Measurements from ENCODE around the gene HSPA12B. TPM values are rescaled to one million over a fixed set of nuclear protein-coding genes. Genes with fewer than 3 reads are reported as not detected.
A peak's percentile ranks its signal among the peaks of the same experiment; 100 is the strongest.
"Not testable (repeated sequence)": the region's sequence is repeated elsewhere in the genome, so short reads cannot be mapped to it uniquely, and the experiment has no call there.

The HSPA12B gene
- total RNA-seq, 1 donor from 2014 or later = 0.08 TPM

DNA sequence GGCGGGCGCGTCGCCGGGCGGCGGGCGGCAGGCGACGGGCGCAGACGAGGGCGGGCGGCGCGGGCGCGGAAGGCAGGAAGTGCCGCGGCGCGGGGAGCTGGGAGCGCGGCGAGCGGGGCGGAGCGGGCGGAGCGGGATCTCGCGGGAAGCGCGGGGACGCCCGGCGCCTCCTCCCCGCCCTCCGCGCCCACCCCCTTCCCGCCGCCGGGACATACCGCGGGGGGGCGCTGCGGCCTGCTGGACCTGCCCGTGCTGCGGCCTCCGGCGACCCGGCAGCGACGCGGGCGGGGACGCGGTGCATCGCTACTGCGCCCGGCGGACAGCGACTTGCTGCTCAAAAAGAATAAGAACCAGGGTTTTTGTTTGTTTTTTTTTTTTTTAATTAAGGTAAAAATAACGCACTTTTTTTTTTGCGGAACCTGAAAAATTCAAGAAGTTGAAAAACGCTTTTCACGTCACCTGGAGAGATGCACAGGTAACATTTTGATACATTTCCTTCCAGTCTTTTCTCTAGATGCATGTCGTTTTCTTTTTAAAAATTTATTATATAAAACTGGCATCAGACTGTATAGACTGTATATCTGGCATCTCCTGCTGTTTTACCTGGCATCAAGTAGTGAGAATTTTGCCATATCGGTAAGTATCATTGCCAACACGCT is 54.3 kb downstream of the HSPA12B start, which contains the start of gene CENPB:
TSS of gene CENPB (minus strand) at position 76 of the 659 bp plus-strand sequence. CDS start 257 bp downstream, outside the sequence.
- no peak for DNase-seq (ENCODE audit: low read depth)
- H3K4me3 ChIP-seq (ENCODE audit: low read depth, low read length) = peak within 1 kb of the TSS; percentile 63
- no peak for TF ChIP-seq CTCF (IDR thresholded peaks at IDR 0.05; ENCODE audit: insufficient read depth, low read length, poor library complexity, severe bottlenecking)
- H3K36me3 ChIP-seq (ENCODE audit: control insufficient read depth, insufficient read depth, low read length) = no peaks in the 10 kb centered on the region
- H3K27me3 ChIP-seq (ENCODE audit: control insufficient read depth, insufficient read depth, low read length) = no peaks in the 10 kb centered on the region

DNA sequence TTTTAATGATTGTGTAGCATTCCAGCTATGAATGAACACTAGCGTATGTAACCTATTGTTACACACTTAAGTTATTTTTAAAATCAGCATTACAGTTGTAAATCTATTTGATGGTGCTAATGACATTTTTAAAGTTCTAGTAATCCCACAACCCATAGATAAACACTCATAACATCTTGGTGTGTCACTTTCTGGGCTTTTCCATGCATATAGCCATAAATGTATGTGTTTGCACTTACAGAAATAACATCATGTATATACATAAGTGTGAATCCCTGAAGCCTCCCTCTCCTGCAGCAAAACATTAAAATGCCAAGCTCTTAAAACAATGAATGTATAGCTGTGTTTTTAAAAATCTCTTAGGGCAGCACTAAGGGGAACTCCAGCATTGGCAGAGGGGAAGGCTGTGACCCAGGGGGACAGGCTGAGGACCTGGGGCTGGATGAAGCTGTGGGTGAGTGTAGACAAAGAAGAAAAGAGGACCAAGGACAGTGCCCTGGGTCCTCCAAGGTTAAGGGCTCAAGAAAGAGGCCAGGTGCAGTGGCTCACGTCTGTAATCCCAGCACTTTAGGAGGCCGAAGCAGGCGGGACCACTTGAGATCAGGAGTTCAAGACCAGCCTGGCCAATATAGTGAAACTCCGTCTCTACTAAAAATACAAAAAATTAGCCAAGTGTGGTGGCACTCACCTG is 55.0 kb downstream of the HSPA12B start:
- TF ChIP-seq CTCF (IDR thresholded peaks at IDR 0.05; ENCODE audit: insufficient read depth, low read length, poor library complexity, severe bottlenecking) = no peak
- H3K27me3 ChIP-seq (ENCODE audit: control insufficient read depth, insufficient read depth, low read length) = no peaks in the 10 kb centered on the region
- H3K36me3 ChIP-seq (ENCODE audit: control insufficient read depth, insufficient read depth, low read length) = no peaks in the 10 kb centered on the region
- peak overlapping the region; percentile 34 for H3K4me3 ChIP-seq (ENCODE audit: low read depth, low read length)
- DNase-seq (ENCODE audit: low read depth) = no peak

DNA sequence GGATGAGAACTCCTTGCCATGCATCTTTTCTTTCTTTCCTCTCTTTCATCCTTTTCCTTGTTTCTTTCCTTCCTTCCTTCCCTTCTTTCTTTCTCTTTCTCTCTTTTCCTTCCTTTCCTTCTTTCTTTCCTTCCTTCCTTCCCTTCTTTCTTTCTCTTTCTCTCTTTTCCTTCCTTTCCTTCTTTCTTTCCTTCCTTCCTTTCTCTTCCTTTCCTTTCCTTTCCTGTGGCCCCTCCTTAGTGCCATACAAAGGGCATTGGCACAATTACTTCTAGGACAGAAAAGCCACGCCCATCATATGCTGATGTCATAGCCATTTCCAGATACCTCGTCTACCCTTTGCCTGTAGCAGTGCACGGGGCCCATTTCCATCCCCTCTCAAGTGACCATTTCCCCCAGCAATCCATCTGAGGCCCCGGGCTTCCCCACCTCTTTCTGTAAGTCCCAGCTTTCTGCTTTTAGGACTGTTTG is 56.2 kb downstream of the HSPA12B start:
- Histone ChIP-seq H3K36me3 (ENCODE audit: control insufficient read depth, insufficient read depth, low read length) (no peaks in the 10 kb centered on the region), H3K4me3 (ENCODE audit: low read depth, low read length) (no peak overlapping the region), H3K27me3 (ENCODE audit: control insufficient read depth, insufficient read depth, low read length) (no peaks in the 10 kb centered on the region)
- no peak for DNase-seq (ENCODE audit: low read depth)
- TF ChIP-seq CTCF (IDR thresholded peaks at IDR 0.05; ENCODE audit: insufficient read depth, low read length, poor library complexity, severe bottlenecking) = no peak

DNA sequence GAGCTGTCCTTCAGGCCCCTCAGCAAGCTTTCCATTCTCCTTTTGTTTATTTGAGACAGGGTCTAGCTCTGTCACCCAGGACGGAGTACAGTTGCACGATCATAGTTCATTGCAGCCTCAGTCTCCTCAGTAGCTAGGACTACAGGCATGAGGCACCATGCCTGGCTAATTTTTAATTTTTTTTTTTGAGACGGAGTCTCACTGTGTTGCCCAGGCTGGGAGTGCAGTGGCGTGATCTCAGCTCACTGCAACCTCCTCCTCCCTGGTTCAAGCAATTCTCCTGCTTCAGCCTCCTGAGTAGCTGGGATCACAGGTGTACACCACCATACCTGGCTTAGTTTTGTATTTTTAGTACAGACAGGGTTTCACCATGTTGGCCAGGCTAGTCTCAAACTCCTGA is 56.7 kb downstream of the HSPA12B start:
- H3K4me3 ChIP-seq (ENCODE audit: low read depth, low read length); H3K36me3 ChIP-seq (ENCODE audit: control insufficient read depth, insufficient read depth, low read length); H3K27me3 ChIP-seq (ENCODE audit: control insufficient read depth, insufficient read depth, low read length); DNase-seq (ENCODE audit: low read depth): not testable (repeated sequence)

GRCh38 chr20:3794168-3794567 is 61.7 kb downstream of the HSPA12B start:
- H3K27me3 ChIP-seq (ENCODE audit: control insufficient read depth, insufficient read depth, low read length); H3K4me3 ChIP-seq (ENCODE audit: low read depth, low read length); H3K36me3 ChIP-seq (ENCODE audit: control insufficient read depth, insufficient read depth, low read length); DNase-seq (ENCODE audit: low read depth): not testable (repeated sequence)

DNA sequence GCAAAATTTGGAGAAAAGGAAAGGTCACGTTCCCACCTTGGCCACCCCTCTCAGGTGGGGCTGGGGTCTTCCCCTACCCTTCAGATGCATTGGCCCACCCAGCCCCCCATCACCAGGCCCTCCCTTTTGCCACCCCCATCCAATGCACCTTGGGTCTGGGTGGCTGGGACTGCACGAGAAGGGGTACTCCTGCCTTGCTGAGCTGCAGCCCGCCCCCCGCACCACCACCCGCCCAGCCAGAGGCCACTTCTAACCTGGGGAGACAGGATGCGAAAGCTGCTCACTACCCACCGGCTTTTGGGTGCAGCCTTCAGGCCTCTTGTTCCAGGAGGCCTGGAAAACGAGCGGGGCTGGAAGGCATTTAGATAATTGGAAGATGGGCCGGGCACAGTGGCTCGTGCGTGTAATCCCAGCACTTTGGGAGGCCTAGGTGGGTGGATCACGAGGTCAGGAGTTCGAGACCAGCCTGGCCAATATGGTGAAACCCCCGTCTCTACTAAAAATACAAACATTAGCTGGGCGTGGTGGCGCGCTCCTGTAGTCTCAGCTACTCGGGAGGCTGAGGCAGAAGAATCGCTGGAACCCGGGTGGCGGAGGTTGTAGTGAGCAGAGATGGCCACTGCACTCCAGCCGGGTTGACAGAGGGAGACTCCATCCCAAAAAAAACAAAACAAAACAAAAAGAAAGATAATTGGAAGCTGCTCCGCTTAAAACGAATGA is 62.4 kb downstream of the HSPA12B start:
- Histone ChIP-seq H3K4me3 (ENCODE audit: low read depth, low read length) (no peak overlapping the region), H3K36me3 (ENCODE audit: control insufficient read depth, insufficient read depth, low read length) (no peaks in the 10 kb centered on the region), H3K27me3 (ENCODE audit: control insufficient read depth, insufficient read depth, low read length) (no peaks in the 10 kb centered on the region)
- TF ChIP-seq CTCF (IDR thresholded peaks at IDR 0.05; ENCODE audit: insufficient read depth, low read length, poor library complexity, severe bottlenecking) = no peak
- DNase-seq (ENCODE audit: low read depth) = no peak
